H1 (cell line): ENCODE measurements around the gene AP2B1. TPM values are rescaled to one million over a fixed set of nuclear protein-coding genes. Genes with fewer than 3 reads are reported as not detected.

Source experiments
- CTCF ChIA-PET: fragments of 300-600 bp; sonication (Branson Sonifier 250); formaldehyde crosslinking; loops from one replicate; lab custom pipeline; 2021; ENCODE audit not compliant: partially characterized antibody; lab: Charles Lee
- POLR2A ChIA-PET: fragments of 300-600 bp; sonication (Branson Sonifier 250); formaldehyde crosslinking; loops from one replicate; lab custom pipeline; 2021; ENCODE audit warnings: inconsistent platforms; ENCODE audit not compliant: partially characterized antibody; lab: Charles Lee
- DNase-seq, 2 experiments: peaks; one replicate each; pipeline versions ENCODE4 v3.0.0 to v3.0.0-alpha.2; 2010 to 2022; ENCODE audit warnings: low spot score in 2 of 2, low read depth in 1 of 2, mixed read lengths in 1 of 2
- FAIRE-seq: peaks from 2 replicates; lab custom pipeline; 2011; peaks lifted over from hg19 to GRCh38; lab: Jason Lieb, UNC
- H2AFZ ChIP-seq: 2 replicates; pipeline ENCODE4 v1.8.1; 2012; ENCODE audit warnings: low read length, inconsistent platforms
- H2AK5ac ChIP-seq: 2 replicates; pipeline ENCODE4 v1.6.1; 2013; ENCODE audit warnings: low read depth, low read length
- H2BK120ac ChIP-seq: replicated peaks from 2 replicates; pipeline ENCODE3; 2013; ENCODE audit warnings: low read depth, low read length, inconsistent platforms
- H2BK12ac ChIP-seq: 2 replicates; pipeline ENCODE4 v1.6.1; 2013; ENCODE audit warnings: low read depth, low read length
- H2BK15ac ChIP-seq: 2 replicates; pipeline ENCODE4 v1.6.1; 2013; ENCODE audit warnings: low read length
- H2BK20ac ChIP-seq: 2 replicates; pipeline ENCODE4 v1.6.1; 2013; ENCODE audit warnings: low read length
- H2BK5ac ChIP-seq: 2 replicates; pipeline ENCODE4 v1.6.1; 2013; ENCODE audit warnings: low read depth, low read length
- H3K14ac ChIP-seq: 2 replicates; pipeline ENCODE4 v1.6.1; 2013; ENCODE audit warnings: inconsistent platforms; ENCODE audit not compliant: insufficient read length
- H3K18ac ChIP-seq: 2 replicates; pipeline ENCODE4 v1.6.1; 2013; ENCODE audit warnings: low read length; ENCODE audit errors: extremely low read depth
- H3K23ac ChIP-seq: 2 replicates; pipeline ENCODE4 v1.6.1; 2013; ENCODE audit warnings: inconsistent platforms; ENCODE audit not compliant: insufficient read length
- H3K23me2 ChIP-seq: 2 replicates; pipeline ENCODE4 v1.6.1; 2013; ENCODE audit warnings: low read depth, low read length
- H3K27ac ChIP-seq: 2 replicates; pipeline ENCODE4 v1.6.1; 2011; ENCODE audit warnings: low read depth, low read length, inconsistent platforms
- H3K27me3 ChIP-seq, 4 experiments: replicated peaks in 1 of 4; 1 replicate in 1 of 4; 2 replicates in 3 of 4; pipeline versions ENCODE4 v1.6.1 to v1.8.1; 2011 to 2013; ENCODE audit warnings: low read length in 3 of 4, mild to moderate bottlenecking in 3 of 4, inconsistent platforms in 2 of 4, mixed read lengths in 2 of 4, moderate library complexity in 1 of 4; ENCODE audit not compliant: control insufficient read depth in 3 of 4, insufficient read depth in 3 of 4; ENCODE audit errors: extremely low read depth in 1 of 4
- H3K36me3 ChIP-seq, 4 experiments: 2 replicates each; pipeline versions ENCODE4 v1.6.1 to v1.8.1; 2011 to 2013; ENCODE audit warnings: mild to moderate bottlenecking in 4 of 4, low read length in 3 of 4, moderate library complexity in 2 of 4, control low read depth in 1 of 4, inconsistent platforms in 1 of 4; ENCODE audit not compliant: insufficient read depth in 4 of 4, control insufficient read depth in 2 of 4
- H3K4ac ChIP-seq: replicated peaks from 2 replicates; pipeline ENCODE3; 2013; ENCODE audit warnings: low read length, low read depth, mixed read lengths, inconsistent platforms; ENCODE audit not compliant: insufficient read length
- H3K4me1 ChIP-seq, 4 experiments: replicated peaks in 1 of 4; 1 replicate in 1 of 4; 2 replicates in 3 of 4; pipeline versions ENCODE4 v1.6.1 to v1.8.1; 2011 to 2013; ENCODE audit warnings: low read length in 3 of 4, inconsistent platforms in 2 of 4, mixed read lengths in 1 of 4; ENCODE audit not compliant: insufficient read depth in 4 of 4, control insufficient read depth in 3 of 4
- H3K4me2 ChIP-seq, 2 experiments: 2 replicates each; pipeline versions ENCODE4 v1.6.1 to v1.8.1; 2011 to 2013; ENCODE audit warnings: low read depth in 2 of 2, low read length in 2 of 2, control low read depth in 1 of 2, inconsistent platforms in 1 of 2, mild to moderate bottlenecking in 1 of 2; ENCODE audit not compliant: insufficient read depth in 1 of 2
- H3K4me3 ChIP-seq, 4 experiments: fragments of 200-600, 300-600 bp in 1 of 4; sonication (generic), shearing (Covaris generic), sonication (Bioruptor Twin) in 1 of 4; 2 replicates each; pipeline versions ENCODE4 v1.5.1 to v1.8.1; 2011 to 2016; ENCODE audit warnings: low read length in 4 of 4, low read depth in 3 of 4, control low read depth in 2 of 4, inconsistent platforms in 2 of 4, mild to moderate bottlenecking in 2 of 4, mixed read lengths in 1 of 4, moderate library complexity in 1 of 4; ENCODE audit not compliant: insufficient read depth in 2 of 4; ENCODE audit errors: extremely low read depth in 1 of 4
- H3K56ac ChIP-seq: replicated peaks from 2 replicates; pipeline ENCODE3; 2013; ENCODE audit warnings: low read depth, mild to moderate bottlenecking, mixed read lengths, low read length, inconsistent platforms; ENCODE audit not compliant: insufficient read length
- H3K79me1 ChIP-seq: 2 replicates; pipeline ENCODE4 v1.6.1; 2013; ENCODE audit warnings: low read depth, low read length, control low read depth
- H3K79me2 ChIP-seq, 2 experiments: 2 replicates each; pipeline versions ENCODE4 v1.6.1 to v1.8.1; 2012 to 2013; ENCODE audit warnings: low read length in 2 of 2, mild to moderate bottlenecking in 2 of 2, inconsistent platforms in 1 of 2; ENCODE audit not compliant: insufficient read depth in 2 of 2, control insufficient read depth in 1 of 2
- H3K9ac ChIP-seq, 4 experiments: replicated peaks in 1 of 4; 1 replicate in 1 of 4; 2 replicates in 3 of 4; pipeline versions ENCODE4 v1.6.1 to v1.8.1; 2011 to 2013; ENCODE audit warnings: low read depth in 3 of 4, low read length in 3 of 4, control low read depth in 2 of 4, mild to moderate bottlenecking in 2 of 4, moderate library complexity in 2 of 4, inconsistent platforms in 1 of 4; ENCODE audit errors: extremely low read depth in 1 of 4
- H3K9me3 ChIP-seq, 2 experiments: 2 replicates each; pipeline versions ENCODE4 v1.6.1 to v1.8.1; 2012 to 2013; ENCODE audit warnings: mild to moderate bottlenecking in 2 of 2, moderate library complexity in 2 of 2, control low read depth in 1 of 2, inconsistent platforms in 1 of 2, low read depth in 1 of 2, low read length in 1 of 2, mixed read lengths in 1 of 2; ENCODE audit not compliant: insufficient read depth in 2 of 2
- H4K20me1 ChIP-seq, 2 experiments: replicated peaks in 1 of 2; 2 replicates each; pipeline versions ENCODE3 to v1.8.1; 2011 to 2013; ENCODE audit warnings: inconsistent platforms in 2 of 2, low read length in 2 of 2, mild to moderate bottlenecking in 1 of 2; ENCODE audit not compliant: insufficient read depth in 2 of 2, control insufficient read depth in 1 of 2
- H4K5ac ChIP-seq: 2 replicates; pipeline ENCODE4 v1.6.1; 2013; ENCODE audit warnings: low read length, low read depth, mixed read lengths, inconsistent platforms; ENCODE audit not compliant: insufficient read length
- H4K8ac ChIP-seq: 2 replicates; pipeline ENCODE4 v1.8.0; 2013; ENCODE audit warnings: mild to moderate bottlenecking, moderate library complexity, low read length, inconsistent platforms; ENCODE audit not compliant: insufficient read depth; ENCODE audit errors: extremely low read depth
- H4K91ac ChIP-seq: replicated peaks from 2 replicates; pipeline ENCODE3; 2013; ENCODE audit warnings: low read length, mixed read lengths, inconsistent platforms; ENCODE audit not compliant: insufficient read length
- BRCA1 ChIP-seq: IDR thresholded peaks from 2 replicates; pipeline ENCODE4 v1.6.1; 2012; ENCODE audit warnings: low read depth, low read length, improper control_type of control experiment
- CTBP2 ChIP-seq: IDR thresholded peaks from 2 replicates; pipeline ENCODE4 v1.7.0; 2011; ENCODE audit warnings: borderline replicate concordance, mild to moderate bottlenecking, moderate library complexity, mixed read lengths, low read length; ENCODE audit not compliant: insufficient read depth, insufficient read length
- E2F6 ChIP-seq: IDR thresholded peaks from 2 replicates; pipeline ENCODE4 v1.6.1; 2012; ENCODE audit warnings: inconsistent platforms
- EGR1 ChIP-seq: IDR thresholded peaks from 2 replicates; pipeline ENCODE4 v1.6.1; 2011; ENCODE audit warnings: low read depth, low read length, borderline replicate concordance
- FOSL1 ChIP-seq: IDR thresholded peaks from 2 replicates; pipeline ENCODE4 v1.6.1; 2011; ENCODE audit warnings: mild to moderate bottlenecking, low read depth, low read length, moderate library complexity; ENCODE audit not compliant: insufficient read depth
- HDAC2 ChIP-seq, 2 experiments: fragments of 300-600 bp in 1 of 2; sonication (generic) in 1 of 2; IDR thresholded peaks; 2 replicates each; pipeline ENCODE4 v1.6.1; 2011 to 2012; ENCODE audit warnings: low read depth in 2 of 2, low read length in 2 of 2, mild to moderate bottlenecking in 2 of 2, moderate library complexity in 2 of 2, borderline replicate concordance in 1 of 2, inconsistent platforms in 1 of 2
- HDAC6 ChIP-seq: IDR thresholded peaks from one replicate; pipeline ENCODE4 v1.7.1; 2012; ENCODE audit warnings: low read depth, mild to moderate bottlenecking, inconsistent platforms, low read length, moderate library complexity
- SAP30 ChIP-seq: fragments of 300-600 bp; sonication (generic); IDR thresholded peaks from 2 replicates; pipeline ENCODE4 v1.7.1; 2012; ENCODE audit warnings: low read length, moderate library complexity, mild to moderate bottlenecking, inconsistent platforms; ENCODE audit not compliant: insufficient read depth, insufficient replicate concordance
- SIN3A ChIP-seq, 2 experiments: IDR thresholded peaks in 1 of 2; conservative IDR thresholded peaks in 1 of 2; 2 replicates each; pipeline ENCODE4 v1.6.1; 2011 to 2012; ENCODE audit warnings: low read length in 2 of 2, improper control_type of control experiment in 1 of 2, low read depth in 1 of 2, mild to moderate bottlenecking in 1 of 2
- SIRT6 ChIP-seq: IDR thresholded peaks from one replicate; pipeline ENCODE4 v1.7.1; 2012; ENCODE audit warnings: low read length, inconsistent platforms
- SIX5 ChIP-seq: IDR thresholded peaks from 2 replicates; pipeline ENCODE4 v1.6.1; 2011; ENCODE audit warnings: mild to moderate bottlenecking, low read depth, low read length
- SUZ12 ChIP-seq: fragments of 200-600 bp; sonication (generic); IDR thresholded peaks from 2 replicates; pipeline ENCODE4 v1.6.1; 2012; ENCODE audit warnings: mild to moderate bottlenecking, inconsistent platforms, low read length, moderate library complexity, mixed read lengths
- TCF12 ChIP-seq: IDR thresholded peaks from 2 replicates; pipeline ENCODE4 v1.6.1; 2011; ENCODE audit warnings: low read depth, mild to moderate bottlenecking, low read length
- WGBS, 2 experiments: shearing (Covaris generic) in 1 of 2; methylation state at CpG; one replicate each; pipeline versions ENCODE4 v1.1.6 to v1.1.7; 2013 to 2015; ENCODE audit warnings: low lambda C conversion rate in 2 of 2, mixed read lengths in 2 of 2, inconsistent platforms in 1 of 2, low coverage in 1 of 2, missing lambda C conversion rate in 1 of 2; ENCODE audit not compliant: insufficient replicate concordance in 2 of 2, insufficient coverage in 1 of 2, insufficient read length in 1 of 2; ENCODE audit errors: extremely low coverage in 1 of 2, missing lambda C conversion rate in 1 of 2; 5-methylcytosine and 5-hydroxymethylcytosine counted together
- polyA plus RNA-seq, 7 experiments: library from polyadenylated mRNA; depleted of rRNA in 3 of 7; stranded (reverse) in 5 of 7; unstranded in 2 of 7; fragments of >200 nt in 5 of 7; fragments of 200-250 nt in 2 of 7; gene quantifications; 1 replicate in 5 of 7; 2 replicates in 1 of 7; 4 replicates in 1 of 7; pipeline versions ENCODE4 v1.2.1 to v1.2.3, GENCODE V29; 2011 to 2013; ENCODE audit warnings: missing spikeins in 2 of 7, mixed read lengths in 2 of 7
- total RNA-seq: library from RNA; stranded (reverse); fragmentation: NEBNext Ultra II Directional; extraction: Animal tissue kit (Norgen Biotek cat#: 25700); gene quantifications from 2 replicates; pipeline ENCODE4 v1.2.1, GENCODE V29; 2021

The AP2B1 gene
- total and polyA plus RNA-seq, 2 of the 8 experiments (the other 6 are each of a cell fraction or from before 2014, with no cell fraction given), result 95.5 to 199 TPM

GRCh38 chr17:35553310-35553709, 33.8 kb upstream of the AP2B1 start:
- no peak overlapping the region for H3K4ac ChIP-seq
- no peak overlapping the region for H4K91ac ChIP-seq
- 90% methylated on average over 4 of the region's 4 CpGs; no CpG with 5 or more reads in 1 of the 2 experiments for WGBS, 2 experiments
- H3K23me2 ChIP-seq, result no peaks in the 10 kb centered on the region
- no peak overlapping the region for H4K8ac ChIP-seq
- H2BK5ac ChIP-seq, result no peak overlapping the region
- H3K56ac ChIP-seq, result no peak overlapping the region
- no peak overlapping the region for H3K18ac ChIP-seq
- no peaks in the 10 kb centered on the region for H3K4me1 ChIP-seq
- no peak overlapping the region for H2BK20ac ChIP-seq
- ChIA-PET POLR2A (no interaction called here), CTCF (interaction anchor here (0.6 to 1.7 kb wide), 8 partner anchors 14 to 243 kb away, joined by 3 to 6 read pairs (median 3); no protein-coding TSS in a partner anchor)
- H2BK15ac ChIP-seq, result no peak overlapping the region
- no peak overlapping the region for H2AK5ac ChIP-seq
- H3K23ac ChIP-seq, result no peak overlapping the region
- H3K9me3 ChIP-seq, result no peaks in the 10 kb centered on the region
- H4K5ac ChIP-seq, result no peak overlapping the region
- H3K4me3 ChIP-seq, result no peak overlapping the region
- no peaks in the 10 kb centered on the region; a peak in 2 of 7 replicates for H3K27me3 ChIP-seq
- FAIRE-seq, result no peak
- no peak overlapping the region for H3K4me2 ChIP-seq
- DNase-seq, result no peak
- no peaks in the 10 kb centered on the region for H3K79me1 ChIP-seq
- H2BK120ac ChIP-seq, result no peak overlapping the region
- no peak overlapping the region for H3K9ac ChIP-seq
- H3K14ac ChIP-seq, result no peak overlapping the region
- H2BK12ac ChIP-seq, result no peak overlapping the region
- no peak overlapping the region for H2AFZ ChIP-seq
- no peaks in the 10 kb centered on the region for H3K79me2 ChIP-seq
- H3K27ac ChIP-seq, result no peak overlapping the region
- no peaks in the 10 kb centered on the region for H3K36me3 ChIP-seq
- no peaks in the 10 kb centered on the region for H4K20me1 ChIP-seq
- TF ChIP-seq HDAC6, result no peak
- no peak for TF ChIP-seq SIN3A (conservative IDR thresholded peaks at IDR 0.05 in 1 of 2, IDR thresholded peaks at IDR 0.05 in 1 of 2; ENCODE audit: low read depth in 1 of 2, low read length in 2 of 2)
- no peak for TF ChIP-seq SIX5
- TF ChIP-seq SIRT6, result no peak
- TF ChIP-seq TCF12, result no peak
- no peak for TF ChIP-seq HDAC2 (IDR thresholded peaks at IDR 0.05; ENCODE audit: borderline replicate concordance in 1 of 2, low read depth in 2 of 2, low read length in 2 of 2)
- no peak for TF ChIP-seq EGR1
- TF ChIP-seq SUZ12, result no peak
- no peak for TF ChIP-seq BRCA1
- no peak for TF ChIP-seq CTBP2
- no peak for TF ChIP-seq FOSL1
- TF ChIP-seq E2F6, result no peak
- no peak for TF ChIP-seq SAP30
